Measurements from ENCODE around the gene NEK10.

DNA sequence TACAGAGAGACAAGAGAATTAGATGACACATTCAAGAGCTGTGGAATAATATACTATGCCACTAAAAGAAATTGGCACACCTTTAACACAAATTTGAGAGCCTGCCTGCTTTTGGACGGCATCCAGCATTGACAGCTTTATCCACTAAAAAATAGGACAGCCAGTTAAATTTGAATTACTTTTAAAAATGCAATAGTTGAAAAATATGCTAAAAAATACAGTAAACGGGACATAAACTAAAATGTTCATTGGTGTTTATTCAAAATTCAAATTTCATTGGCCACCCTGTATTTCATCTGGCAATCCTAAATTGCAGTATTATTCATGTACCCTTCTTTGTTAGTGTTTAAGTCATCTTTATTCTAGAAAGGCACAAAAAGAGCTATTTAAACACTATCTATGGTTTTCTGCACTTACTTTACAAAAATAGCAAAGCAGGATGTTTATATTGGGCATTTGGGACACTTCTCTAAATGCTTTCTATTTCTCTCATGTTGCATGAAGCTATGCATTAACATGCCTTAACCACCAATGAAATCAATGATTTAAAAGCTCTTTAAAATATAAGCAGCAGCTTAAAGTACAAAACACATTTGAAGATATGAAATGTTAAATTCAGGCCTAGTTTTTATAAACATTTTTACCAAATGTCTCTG is 160.1 kb downstream of the NEK10 start:
- TF ChIP-seq POLR2A (IDR thresholded peaks at IDR 0.05), result no peak
- no peak for TF ChIP-seq CTCF (IDR thresholded peaks at IDR 0.05)

All from lower leg skin (tissue), 3 donors.